Daoy (cell line): Measurements from ENCODE around the gene BCAR3. TPM values are rescaled to one million over a fixed set of nuclear protein-coding genes. Genes with fewer than 3 reads are reported as not detected.

Experiments used
- DNase-seq: peaks from one replicate; pipeline ENCODE4 v3.0.0-alpha.2; 2015; ENCODE audit warnings: low read depth
- total RNA-seq: library from RNA; depleted of rRNA; stranded (reverse); fragments of >200 nt; shearing (Covaris generic); gene quantifications from 2 replicates; pipeline ENCODE4 v1.2.3, GENCODE V29; 2014

The BCAR3 gene
- total RNA-seq, 1 experiment from 2014 or later, result 70.5 TPM

DNA sequence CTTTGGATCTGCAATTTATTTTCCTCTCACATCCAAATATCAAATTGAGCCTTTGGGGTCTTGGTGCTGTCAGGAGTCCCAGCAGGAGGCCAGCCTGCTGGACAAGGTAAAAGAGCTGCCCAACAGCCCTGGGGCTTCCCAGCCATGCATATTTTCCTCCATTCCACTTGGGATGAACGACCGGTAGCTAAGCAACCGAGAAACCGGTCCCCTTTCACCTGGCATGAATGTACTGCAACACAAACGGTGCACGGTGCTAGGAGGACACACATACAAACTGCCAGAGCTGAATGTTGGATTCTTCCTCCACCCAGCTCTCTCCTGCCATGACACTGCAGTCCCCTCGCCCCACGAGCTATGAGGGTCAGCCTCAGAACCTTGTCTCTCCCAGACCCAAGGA, 42.7 kb downstream of the BCAR3 start:
- DNase-seq, result no peak

DNA sequence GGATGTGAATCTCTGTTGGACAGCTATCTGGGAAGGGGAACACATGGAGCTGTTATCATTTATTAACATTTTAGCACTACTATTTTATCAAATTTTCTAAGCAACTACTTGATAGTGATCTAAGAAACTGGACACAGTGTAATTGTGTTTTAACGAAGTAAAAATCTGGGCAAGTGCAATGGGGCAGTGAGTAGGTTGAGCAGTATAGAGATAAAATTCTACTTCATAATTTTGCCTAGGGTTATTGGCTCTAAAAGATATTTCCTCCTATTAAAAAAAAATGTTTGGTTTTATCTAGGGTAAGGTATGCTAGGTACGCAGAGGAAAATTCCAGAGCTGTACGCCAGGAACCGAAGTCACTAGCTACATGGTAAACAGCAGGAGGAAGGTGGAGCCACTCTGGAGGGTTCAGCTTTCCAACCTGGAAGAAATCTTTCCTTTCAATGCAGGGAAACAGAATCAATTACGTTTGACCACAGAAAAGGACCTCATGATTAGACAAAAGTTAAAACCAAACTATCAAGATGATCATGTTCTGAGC, 43.3 kb downstream of the BCAR3 start:
- no peak for DNase-seq

DNA sequence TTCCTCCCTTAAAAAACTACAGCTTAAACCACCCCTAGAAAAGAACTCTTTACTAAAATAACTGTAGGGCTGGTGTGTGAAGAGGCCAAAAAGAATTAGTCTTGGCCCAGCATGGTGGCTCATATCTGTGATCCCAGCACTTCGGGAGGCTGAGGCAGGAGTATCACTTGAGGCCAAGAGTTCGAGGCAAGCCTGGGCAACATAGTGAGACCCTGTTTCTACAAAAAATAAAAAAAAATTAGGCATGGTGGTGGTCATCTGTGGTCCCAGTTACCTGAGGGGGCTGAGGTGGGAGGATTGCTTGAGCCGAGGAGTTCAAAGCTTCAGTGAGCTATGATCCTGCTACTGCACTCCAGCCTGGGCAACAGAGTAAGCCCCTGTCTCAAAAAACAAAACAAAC, 44.9 kb downstream of the BCAR3 start:
- no peak for DNase-seq

DNA sequence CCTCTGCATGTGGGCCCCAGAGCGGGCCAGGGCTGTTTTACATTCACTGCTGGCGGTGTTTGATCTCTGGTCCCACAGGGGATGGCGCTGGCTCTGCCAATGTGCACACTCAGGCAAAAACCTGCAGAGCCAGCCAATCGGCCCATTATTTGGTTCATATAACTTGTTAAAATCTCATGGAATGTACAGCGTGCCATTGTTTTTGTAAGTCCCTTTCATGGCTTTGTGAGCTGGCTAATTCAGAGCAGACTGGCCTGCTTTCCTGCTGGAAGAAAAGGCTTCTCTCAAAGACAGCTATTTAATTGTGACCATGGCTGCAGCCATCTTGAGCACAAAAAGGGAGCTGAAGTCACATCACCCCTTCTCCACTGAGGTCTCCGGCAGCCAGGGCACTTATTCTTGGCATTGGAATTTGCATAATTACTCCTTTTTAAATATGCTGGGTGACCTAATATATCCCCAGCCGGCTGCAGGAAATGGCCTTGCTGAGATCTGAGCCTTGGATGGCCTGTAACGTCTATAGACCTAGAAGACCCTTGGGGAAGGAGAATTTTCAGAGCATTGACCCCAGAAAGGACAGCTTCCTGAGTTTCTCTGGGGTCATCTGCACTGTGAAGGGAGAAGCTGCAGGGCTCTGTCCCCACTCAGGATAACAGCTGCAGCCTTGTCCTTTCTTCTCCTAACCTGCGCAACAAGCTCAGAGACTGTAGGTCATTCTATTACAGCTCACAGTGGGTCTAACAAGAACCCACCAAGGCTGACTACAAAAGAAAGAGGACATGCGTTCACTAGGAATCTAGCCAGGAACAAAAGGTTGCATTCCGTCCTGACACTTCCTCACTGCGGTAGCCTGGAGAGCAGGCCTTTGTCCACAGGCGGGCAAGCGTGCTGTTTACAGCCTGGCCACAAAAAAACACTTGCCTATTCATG, 45.8 kb downstream of the BCAR3 start:
- no peak for DNase-seq

DNA sequence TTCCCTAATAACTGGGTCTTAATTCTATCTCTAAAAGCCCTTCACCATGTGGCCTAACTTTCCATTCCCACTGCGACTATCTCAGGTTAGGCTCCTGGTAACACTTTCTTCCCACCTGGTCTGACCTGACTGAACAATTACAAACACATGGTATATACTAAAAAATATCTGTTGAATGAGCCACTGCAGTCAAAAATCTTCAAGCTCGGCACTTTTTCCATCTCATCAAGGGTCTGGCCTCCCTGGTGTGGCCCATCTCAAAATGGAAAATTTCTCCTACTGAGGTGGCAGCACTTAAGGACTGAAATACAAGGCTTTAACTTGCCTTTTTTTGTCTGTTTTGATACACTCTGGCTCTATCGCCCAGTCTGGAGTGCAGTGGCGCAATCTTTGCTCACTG, 48.3 kb downstream of the BCAR3 start:
- DNase-seq, result no peak

DNA sequence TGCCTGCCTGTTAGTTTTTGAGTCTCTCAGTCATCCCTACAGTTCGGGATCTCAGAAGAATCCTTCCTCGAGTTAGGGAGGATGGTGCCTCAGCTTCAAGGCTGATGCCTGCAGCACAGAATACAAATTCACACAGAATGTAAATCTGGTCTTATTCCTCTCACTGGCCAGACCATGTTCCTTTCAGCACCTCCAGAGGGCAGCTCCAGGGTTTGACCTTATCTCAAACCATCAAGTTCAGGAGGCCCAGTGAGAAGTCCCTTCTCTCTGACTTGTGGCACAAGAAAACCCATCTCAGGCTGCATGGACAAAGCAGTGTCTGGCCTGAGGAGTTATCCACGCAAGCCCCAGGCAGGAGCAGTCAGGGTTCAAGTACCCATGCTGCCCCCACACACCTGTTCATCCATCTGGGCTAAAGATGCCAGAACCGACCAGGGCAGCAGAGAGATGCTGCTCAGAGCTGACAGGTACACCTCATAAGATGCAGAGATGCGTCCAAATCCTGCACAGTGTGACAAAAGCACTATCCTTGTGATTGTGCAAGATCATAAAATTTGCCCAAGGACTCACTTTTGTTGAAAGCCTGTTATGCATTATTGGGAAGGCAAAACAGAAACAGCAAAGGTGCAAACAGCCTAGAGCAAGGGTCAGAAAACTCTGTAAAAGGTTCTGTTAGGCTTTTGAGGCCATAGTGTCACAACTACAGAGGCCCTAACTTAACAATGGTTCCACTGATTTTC, 49.8 kb downstream of the BCAR3 start:
- DNase-seq, result no peak

DNA sequence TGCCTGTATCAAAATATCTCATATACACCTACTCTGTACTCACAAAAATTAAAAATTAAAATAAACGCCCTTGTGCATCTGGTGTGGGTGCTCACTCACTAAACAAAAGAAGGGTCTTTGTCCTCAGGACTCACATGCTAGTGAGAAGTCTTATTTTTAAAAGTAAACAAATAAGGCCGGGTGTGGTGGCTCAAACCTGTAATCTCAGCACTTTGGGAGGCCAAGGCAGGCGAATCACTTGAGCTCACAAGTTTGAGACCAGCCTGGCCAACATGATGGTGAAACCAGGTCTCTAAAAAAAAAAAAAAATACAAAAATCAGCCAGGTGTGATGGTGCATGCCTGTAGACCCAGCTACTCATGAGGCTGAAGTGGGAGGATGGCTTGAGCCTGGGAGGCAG, 51.5 kb downstream of the BCAR3 start:
- DNase-seq, result no peak

DNA sequence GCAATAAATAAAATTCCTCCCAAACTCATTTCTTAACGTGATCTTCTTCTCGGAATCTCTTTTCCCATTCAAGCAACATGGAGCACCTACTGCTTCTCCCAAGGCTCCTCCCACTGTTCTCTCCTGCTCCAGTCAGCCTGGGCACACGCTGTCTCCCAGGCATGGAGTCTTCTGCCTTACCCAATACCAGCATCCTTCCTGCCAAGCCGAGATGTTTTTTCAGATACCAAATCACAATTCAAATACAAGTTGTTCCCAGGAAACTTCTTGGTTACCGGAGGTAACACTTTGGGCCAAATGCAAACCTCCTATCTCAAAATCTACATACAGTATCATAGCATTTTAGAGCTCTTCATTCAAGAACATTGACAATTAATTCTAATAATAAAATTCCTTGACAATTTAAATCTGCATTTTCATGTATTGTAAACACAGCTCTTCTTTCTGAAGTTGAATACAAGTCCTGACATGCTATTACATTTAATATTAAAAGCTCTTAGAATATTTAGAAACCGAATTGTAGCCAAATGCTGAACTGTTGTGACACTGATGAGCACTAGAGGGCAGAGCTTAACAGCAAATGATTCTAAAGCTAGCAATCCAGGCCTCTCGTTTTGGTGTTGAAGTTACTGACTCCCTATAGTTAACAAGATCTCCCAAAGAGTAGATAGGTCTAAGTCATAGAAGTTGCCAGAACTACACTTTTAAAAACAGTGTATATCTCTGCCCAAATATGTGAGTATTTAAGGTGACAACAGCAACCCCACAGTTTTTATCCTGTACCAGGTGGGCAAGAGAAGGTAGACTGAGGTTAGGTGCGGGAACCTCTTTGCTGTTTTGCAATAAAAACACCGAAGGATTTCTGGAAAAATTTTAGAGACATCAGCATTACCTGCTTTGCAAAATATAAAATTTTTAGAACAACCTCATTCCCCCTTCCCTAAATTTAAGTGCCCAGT, 52.3 kb downstream of the BCAR3 start:
- DNase-seq, result peak; percentile 80

DNA sequence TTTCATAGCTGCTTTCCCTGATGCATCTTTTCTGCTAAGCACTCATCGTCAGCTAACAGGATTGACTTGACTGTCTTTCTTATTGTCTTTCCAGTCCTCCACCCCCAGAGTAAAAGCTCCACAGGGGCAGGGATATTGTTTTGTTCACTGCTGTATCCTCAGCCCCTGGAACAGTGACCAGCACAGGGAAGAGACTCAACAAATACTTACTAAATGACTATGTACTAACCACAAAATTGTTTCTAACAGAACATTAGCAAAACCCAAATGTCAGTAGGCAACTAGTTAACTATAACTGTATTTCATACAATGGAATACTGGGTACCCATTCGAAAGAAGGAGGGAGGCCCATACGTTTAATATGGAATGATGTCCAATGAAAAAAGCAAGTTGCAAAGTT, 53.0 kb downstream of the BCAR3 start:
- no peak for DNase-seq

DNA sequence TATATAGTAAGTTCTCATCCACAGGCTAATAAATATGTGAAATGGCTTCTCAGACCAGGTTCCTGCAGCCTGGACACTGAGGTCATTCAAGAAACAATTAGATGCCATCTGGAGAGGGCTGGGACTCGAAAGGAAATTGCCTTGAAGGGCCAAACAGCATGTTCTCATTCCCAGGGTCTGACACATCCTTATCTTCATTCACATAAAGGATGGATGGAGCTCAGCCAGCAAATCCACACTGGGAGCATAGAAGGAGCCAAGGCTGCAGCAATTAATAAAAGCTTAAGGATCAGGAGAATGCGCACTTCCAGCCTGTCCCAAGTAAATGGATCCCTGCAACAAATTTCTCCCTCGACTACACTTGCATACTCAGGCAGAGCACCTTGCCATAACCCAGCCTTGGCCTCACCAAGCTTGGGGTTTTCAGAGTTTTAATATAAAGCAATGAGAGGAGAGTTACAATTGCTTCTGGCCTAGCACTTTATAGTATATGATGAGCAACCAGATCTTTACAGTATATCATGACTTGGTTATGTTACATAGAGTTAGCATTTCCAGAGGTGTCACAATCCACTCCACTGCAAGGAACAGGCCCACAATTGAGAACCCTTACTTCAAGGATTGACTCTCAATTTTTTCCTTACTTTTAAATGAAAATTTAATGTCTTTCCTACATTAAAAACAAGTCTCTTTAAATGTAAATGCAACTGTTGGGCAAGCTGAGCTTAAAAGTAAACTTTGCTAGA, 55.9 kb downstream of the BCAR3 start:
- DNase-seq, result peak; percentile 96

DNA sequence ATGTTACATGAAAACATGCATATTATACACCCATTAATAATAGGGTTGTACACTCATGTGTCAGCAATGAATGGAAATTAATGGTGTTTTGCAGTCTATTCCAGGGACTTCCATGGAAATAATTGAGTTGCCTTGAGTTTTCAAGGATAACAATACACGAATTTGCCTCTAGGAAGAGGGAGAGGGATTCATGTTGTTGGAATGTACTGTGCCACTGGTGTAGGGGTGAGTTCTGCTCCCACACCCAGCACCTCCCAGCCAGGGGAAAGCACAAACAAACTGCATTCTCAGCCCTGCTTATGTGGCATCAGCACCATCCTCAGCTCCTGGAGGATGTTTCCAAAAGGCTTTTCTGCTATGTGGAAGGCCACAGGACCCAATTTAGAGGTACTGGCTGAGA, 57.8 kb downstream of the BCAR3 start:
- DNase-seq, result peak; percentile 82

DNA sequence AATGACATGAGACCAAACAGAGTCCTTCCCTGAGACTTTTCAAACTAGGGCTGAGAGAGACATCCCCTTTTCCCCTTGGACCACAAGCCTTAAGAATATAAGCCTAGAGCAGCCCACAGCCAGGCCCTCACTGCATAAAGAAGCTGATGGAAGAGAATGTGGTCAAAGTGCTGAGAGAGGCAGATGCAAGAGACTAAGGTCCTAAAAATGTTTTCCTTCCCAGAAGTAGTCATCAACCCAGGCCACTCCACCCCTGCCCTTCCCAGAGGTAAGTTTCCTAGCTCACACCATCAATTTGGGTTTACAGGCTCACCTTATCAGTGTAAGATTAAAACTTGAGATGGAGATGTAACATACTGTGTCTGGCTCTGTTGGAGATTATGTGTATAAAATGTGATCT, 58.2 kb downstream of the BCAR3 start:
- peak; percentile 34 for DNase-seq

DNA sequence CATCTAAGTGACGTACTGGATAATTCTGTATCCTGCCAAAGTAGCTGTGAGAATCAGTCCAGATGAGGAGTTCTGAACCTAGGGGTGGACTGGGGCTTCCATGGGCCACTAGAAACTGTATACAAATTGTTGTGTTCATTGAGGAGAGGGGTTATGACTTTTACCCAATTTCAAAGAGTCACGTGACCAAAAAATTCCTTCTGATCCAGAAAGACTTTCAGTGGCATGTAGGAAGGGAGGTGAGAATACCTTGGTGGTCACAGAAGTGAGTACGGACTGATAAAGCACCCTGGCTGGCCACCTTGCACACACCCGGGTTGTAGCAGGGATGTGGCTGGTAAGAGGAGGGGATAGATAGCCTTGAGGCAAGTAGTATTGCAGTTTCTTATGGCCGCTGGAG, 60.4 kb downstream of the BCAR3 start:
- DNase-seq, result no peak

DNA sequence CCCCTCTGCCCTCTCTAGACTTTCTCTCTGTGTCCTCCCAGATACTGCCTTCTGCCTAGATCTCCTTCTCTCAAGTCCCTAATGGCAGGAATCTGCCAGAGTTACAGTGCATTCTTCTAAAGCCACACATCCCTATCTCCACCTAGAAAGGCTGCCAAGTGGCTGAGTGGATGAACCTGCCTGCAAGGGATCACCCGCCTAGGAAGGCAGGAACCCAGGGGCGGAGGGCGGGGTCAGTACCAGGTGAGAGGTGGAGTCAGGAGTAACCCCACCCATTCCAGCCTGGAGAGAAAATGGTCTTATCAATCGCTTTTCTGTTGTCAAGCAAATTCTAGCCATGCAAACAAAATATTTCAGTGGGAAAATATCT, 60.8 kb downstream of the BCAR3 start:
- no peak for DNase-seq

DNA sequence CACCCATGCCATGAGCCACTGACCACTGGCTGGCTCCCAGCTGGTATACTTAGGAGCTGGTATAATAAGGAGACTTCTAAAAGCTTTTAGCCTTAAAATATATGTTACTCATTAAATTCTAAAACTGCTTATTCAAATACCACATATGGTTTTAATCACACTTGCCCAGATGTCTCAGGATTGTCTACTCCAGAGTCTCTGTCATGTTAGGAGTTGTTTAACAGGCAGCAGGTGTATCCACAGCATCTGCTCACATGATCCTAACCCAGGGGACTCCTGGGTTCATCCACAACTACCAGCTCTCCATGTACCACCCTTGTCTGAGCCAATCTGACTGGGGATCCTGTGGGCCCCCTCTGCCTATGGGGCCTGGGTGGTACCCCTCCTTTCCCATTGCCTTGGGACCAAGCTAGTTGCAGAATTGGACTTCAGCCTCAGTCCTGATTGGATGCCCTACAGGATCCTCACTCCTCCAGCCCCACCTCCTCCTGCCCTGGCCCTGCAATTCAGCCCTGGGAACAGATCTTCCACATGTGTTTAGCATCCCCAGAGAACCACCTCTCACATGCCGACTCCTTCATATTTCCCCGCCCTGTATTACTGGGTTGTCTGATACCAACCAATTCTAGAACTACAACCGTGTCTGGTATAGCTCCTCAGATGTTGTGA, 61.3 kb downstream of the BCAR3 start:
- no peak for DNase-seq

DNA sequence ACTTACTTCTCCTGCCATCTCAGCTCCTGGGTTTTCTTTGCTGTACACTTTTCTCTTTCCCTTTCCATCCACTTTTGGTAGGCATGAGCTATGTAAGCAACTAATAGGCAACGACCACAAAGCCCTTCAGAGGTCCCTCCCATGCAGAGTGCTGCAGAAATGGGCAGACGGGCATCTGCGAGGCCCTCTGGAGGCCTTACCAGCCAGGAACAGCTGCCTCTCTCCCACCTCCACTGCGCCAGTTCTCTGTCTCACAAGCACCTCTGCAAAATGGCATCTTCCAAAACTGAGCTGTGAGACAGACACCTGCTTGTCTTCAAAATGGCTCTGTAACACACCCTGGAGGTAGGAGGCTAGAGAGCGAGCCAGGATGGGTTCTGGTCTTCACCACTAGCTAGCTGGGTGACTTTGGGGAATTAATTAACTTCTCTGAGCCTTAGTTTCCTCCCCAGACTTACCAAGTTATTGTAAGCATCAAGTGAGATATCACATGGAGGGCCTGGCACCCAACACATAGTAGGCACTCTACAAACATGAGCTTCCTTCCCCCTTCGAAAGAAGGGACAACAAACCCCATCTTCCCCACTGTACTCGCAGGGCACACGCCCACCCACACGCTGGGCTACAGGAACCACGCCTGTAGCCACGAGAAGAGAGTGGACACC, 62.0 kb downstream of the BCAR3 start:
- DNase-seq, result no peak

DNA sequence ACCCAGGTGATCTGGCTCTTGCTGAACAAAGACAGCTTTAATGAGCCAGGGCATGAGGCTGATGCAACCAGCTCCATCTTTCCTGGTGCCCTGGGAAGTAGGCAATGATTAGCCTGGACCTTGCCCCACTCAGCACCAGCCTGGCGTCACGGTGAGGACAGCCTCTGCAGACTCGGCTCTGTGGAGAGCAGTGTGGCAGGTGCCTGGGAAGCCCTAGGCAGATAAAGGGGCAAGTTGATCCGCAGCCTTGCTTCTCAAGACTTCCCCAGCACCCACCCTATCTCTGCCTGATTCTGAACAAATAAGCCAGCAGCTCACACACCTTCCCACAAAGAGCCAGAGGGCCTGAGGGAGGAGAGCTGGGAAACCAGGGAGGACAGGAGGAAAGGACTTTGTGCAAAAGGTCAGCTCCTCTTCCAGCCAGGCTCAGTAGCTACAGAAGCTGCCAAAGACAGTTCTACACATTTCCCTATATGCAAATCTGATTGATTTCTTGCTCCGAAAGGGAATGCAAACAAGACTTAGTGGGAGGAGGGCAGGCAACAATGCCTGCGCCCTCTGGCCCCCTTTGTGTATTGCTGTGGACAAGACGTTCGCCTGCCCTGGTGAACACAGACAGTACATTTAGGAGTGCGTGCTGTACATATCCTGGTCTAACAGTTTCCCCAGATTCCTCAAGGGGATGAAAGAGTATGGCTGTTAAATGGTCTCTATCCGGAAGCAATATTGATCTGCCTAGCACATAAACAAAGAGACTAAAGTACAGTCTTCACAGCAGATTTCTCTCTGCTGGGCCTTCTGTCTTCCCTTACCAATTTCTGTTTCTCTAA, 63.8 kb downstream of the BCAR3 start:
- peak; percentile 31 for DNase-seq

DNA sequence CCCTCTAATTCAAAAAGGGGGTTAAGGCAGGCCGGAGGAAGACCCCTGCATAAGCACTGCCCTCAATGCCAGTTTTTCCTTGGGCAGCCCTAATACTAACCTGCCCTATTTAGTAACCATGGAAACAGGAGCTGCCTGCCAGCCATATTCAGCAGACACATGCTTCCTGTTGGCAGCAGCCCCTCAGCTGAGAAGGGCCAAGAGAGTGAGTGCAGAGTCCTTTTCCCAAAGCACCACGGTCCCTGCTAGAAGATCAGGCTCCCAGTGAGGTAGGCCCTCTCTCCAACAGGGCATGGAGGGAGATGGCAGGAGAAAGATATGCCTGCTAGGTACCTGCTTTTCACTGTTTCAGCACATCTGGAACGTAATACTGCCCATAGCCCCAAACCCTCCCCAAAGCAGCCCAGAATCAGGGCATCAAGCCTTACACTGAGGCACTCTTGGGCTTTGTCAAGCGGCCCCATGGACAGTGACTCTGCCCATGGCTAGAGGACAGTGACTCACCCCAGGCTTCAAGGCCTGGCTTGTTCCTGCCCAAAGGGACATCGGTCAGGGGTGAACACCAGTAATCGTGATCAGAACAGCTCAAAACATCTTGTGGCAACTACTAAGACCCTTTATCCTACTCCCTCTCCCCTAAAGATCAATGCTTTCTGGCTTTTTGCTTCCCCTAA, 64.5 kb downstream of the BCAR3 start:
- DNase-seq, result peak; percentile 69
